Measurements from ENCODE around the gene MUC16.

MUC16 gene

DNA sequence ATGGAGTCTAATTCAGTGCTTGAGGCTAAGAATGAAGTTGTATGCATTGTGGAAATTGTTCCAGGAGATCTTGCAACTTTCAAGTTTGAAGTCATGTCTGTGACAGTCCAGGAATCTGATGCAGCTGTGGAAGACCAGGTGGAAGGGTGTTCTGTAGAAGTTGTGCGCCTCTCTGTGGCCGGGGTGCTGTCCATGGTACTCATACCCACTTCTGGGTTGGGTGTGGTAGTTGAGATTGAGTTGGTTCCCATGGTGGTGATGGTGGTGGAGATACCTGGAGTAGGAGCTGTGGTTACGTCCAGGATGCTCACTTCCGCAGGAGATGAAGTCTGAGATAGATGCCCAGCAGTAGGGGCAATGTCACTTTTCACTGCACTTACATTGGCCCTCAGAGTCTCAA is 44.3 kb downstream of the MUC16 start:
- H3K4me3 ChIP-seq (ENCODE audit: low read depth, low read length) = no peak overlapping the region
- DNase-seq (ENCODE audit: low read depth) = no peak
- TF ChIP-seq, protein P1, sequence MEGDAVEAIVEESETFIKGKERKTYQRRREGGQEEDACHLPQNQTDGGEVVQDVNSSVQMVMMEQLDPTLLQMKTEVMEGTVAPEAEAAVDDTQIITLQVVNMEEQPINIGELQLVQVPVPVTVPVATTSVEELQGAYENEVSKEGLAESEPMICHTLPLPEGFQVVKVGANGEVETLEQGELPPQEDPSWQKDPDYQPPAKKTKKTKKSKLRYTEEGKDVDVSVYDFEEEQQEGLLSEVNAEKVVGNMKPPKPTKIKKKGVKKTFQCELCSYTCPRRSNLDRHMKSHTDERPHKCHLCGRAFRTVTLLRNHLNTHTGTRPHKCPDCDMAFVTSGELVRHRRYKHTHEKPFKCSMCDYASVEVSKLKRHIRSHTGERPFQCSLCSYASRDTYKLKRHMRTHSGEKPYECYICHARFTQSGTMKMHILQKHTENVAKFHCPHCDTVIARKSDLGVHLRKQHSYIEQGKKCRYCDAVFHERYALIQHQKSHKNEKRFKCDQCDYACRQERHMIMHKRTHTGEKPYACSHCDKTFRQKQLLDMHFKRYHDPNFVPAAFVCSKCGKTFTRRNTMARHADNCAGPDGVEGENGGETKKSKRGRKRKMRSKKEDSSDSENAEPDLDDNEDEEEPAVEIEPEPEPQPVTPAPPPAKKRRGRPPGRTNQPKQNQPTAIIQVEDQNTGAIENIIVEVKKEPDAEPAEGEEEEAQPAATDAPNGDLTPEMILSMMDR (IDR thresholded peaks at IDR 0.05; ENCODE audit: insufficient read depth, low read depth, low read length, missing control alignments) = no peak
